Mesothelial cell of epicardium (in vitro differentiated cells): ENCODE measurements around the gene GNAI3. TPM values are rescaled to one million over a fixed set of nuclear protein-coding genes. Genes with fewer than 3 reads are reported as not detected.

Experiments
- DNase-seq, 2 experiments: peaks; one replicate each; pipeline ENCODE4 v3.0.0; 2021; ENCODE audit warnings: low spot score in 2 of 2; ENCODE audit not compliant: unreplicated experiment in 2 of 2
- H3K27ac Mint-ChIP-seq: 2 replicates; pipeline ENCODE4 v1.8.0; 2021; ENCODE audit warnings: mixed read lengths
- H3K27me3 Mint-ChIP-seq: 2 replicates; pipeline ENCODE4 v1.8.0; 2021; ENCODE audit warnings: low read depth, mixed read lengths
- H3K36me3 Mint-ChIP-seq: 2 replicates; pipeline ENCODE4 v1.8.0; 2021; ENCODE audit warnings: mixed read lengths
- H3K4me1 Mint-ChIP-seq: 2 replicates; pipeline ENCODE4 v1.8.0; 2021; ENCODE audit warnings: mixed read lengths
- H3K4me3 Mint-ChIP-seq: 2 replicates; pipeline ENCODE4 v1.8.0; 2021; ENCODE audit warnings: mild to moderate bottlenecking, moderate library complexity, mixed read lengths
- H3K9me3 Mint-ChIP-seq: 2 replicates; pipeline ENCODE4 v1.8.0; 2021; ENCODE audit warnings: mixed read lengths
- CTCF ChIP-seq: fragments of 200-600 bp; sonication (generic); IDR thresholded peaks from one replicate; pipeline ENCODE4 v1.5.0; 2021; ENCODE audit warnings: antibody characterized with exemption; ENCODE audit not compliant: unreplicated experiment
- total RNA-seq: library from RNA; stranded (reverse); gene quantifications from 3 replicates; pipeline ENCODE4 v1.2.1, GENCODE V29; 2021

The GNAI3 gene
- total RNA-seq, 1 donor from 2014 or later: 8.2 TPM

DNA sequence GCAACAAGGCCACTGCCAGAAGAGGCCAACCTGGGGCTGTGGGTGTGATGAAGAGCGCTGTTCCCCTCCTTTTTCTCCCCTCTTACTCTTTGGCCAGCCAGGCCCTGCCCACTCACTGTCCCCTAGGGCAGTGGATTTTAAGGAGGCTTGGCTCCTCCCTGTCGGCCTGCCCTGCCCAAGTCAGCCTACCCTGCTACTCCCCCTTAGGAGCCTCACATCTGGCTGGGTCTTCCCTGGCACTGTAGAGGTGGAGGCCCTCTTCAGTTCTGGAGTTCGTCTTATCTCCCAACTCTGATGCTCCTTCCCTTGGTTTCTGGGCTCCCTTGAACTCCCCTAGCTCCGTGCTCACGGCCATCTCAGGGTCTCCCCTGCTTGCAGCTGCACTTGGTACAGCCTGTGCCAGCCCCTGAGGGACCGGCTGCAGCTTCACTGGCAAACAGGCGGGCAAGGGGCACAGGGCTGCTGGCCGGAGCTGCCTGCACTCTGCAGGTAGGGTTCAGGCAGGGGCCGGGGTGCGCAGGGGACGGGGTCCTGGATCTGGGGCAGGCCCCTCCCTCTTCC, 75.3 kb downstream of the GNAI3 start:
- Mint-ChIP-seq H3K27me3 (no peaks in the 10 kb centered on the region), H3K27ac (peak overlapping the region; percentile 64), H3K9me3 (no peaks in the 10 kb centered on the region), H3K36me3 (peaks cover 10% of the 10 kb centered on the region), H3K4me1 (peaks cover 39% of the 10 kb centered on the region), H3K4me3 (peak overlapping the region; percentile 31)
- no peak for TF ChIP-seq CTCF
- DNase-seq: no peak

DNA sequence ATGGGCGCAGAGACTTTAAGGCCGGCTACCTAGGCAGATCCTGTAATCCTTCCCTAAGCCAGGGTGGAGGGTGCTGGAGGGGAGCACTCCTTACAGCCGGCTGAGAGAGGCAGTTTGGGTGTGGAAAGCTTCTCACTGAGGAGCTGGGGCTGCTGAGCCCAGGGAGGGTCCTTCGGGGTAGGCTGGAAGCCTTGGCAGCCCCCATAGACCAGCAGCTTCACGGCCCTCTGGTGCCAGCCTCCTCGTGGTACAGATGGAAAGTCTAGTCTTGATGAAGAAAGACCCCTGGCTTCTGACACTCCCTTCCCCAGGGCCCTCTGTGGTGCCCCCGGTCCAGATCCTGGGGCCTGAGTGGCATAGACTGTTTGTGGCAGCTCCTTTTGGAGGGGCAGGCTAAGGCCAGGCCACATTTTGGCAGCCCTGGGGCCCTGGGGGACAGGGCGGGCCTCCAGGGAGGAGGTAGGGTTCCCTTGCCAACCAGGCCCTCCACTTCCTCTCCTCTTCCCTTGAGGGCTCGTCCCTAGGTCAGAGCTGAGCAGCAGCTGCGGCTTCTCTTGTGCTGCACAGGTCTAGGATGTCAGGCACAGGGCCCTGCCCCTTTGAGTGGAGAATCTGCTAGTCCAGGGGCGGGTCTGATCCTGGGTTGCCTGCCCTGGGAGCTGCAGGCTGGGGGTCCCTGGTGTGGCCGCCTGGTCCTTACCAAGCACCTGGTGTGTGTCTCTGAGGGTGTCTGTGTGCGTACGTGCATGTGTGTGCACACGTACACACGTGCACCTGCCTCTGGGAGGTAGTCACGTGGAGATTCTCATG, 76.0 kb downstream of the GNAI3 start:
- Mint-ChIP-seq H3K36me3 (peaks cover 13% of the 10 kb centered on the region), H3K4me1 (peaks cover 31% of the 10 kb centered on the region), H3K9me3 (no peaks in the 10 kb centered on the region), H3K27ac (peak overlapping the region; percentile 64), H3K4me3 (no peak overlapping the region), H3K27me3 (no peaks in the 10 kb centered on the region)
- DNase-seq: no peak
- TF ChIP-seq CTCF: no peak

GRCh38 chr1:109625176-109625575, 76.8 kb downstream of the GNAI3 start:
- peaks cover 26% of the 10 kb centered on the region for H3K4me1 Mint-ChIP-seq
- no peak overlapping the region for H3K4me3 Mint-ChIP-seq
- TF ChIP-seq CTCF: no peak
- DNase-seq: no peak
- no peak overlapping the region for H3K27ac Mint-ChIP-seq
- no peaks in the 10 kb centered on the region for H3K27me3 Mint-ChIP-seq
- H3K36me3 Mint-ChIP-seq: peaks cover 20% of the 10 kb centered on the region
- H3K9me3 Mint-ChIP-seq: no peaks in the 10 kb centered on the region

GRCh38 chr1:109625601-109626560, 77.5 kb downstream of the GNAI3 start:
- H3K27me3 Mint-ChIP-seq: no peaks in the 10 kb centered on the region
- no peaks in the 10 kb centered on the region for H3K9me3 Mint-ChIP-seq
- DNase-seq: no peak
- H3K36me3 Mint-ChIP-seq: peaks cover 20% of the 10 kb centered on the region
- H3K27ac Mint-ChIP-seq: peak overlapping the region; percentile 12
- TF ChIP-seq CTCF: no peak
- no peak overlapping the region for H3K4me3 Mint-ChIP-seq
- peaks cover 26% of the 10 kb centered on the region for H3K4me1 Mint-ChIP-seq

DNA sequence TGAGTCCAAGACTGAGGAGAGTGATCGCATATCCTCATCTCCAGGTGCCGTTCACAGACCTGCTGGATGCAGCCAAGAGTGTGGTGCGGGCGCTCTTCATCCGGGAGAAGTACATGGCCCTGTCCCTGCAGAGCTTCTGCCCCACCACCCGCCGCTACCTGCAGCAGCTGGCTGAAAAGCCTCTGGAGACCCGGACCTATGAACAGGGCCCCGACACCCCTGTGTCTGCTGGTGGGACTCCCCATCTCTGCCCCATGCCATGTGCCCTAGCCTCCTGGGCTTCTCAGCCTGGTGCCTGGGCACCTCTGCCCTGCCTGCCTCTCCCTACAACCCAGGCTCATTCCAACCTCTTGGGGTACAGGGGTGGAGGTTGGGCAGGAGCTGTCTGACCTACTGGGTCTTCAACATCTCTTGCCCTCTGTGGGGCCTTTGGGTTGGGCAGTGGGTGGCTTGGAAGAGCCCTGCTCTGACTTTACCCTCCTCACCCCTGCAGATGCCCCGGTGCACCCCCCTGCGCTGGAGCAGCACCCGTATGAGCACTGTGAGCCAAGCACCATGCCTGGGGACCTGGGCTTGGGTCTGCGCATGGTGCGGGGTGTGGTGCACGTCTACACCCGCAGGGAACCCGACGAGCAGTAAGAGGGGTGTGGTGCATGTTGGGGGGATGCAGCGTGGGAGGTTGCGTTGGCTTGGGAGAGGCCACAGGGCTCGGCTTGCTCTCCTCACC, 78.4 kb downstream of the GNAI3 start:
- DNase-seq: no peak
- Mint-ChIP-seq H3K27ac (no peak overlapping the region), H3K36me3 (peaks cover 25% of the 10 kb centered on the region), H3K27me3 (no peaks in the 10 kb centered on the region), H3K4me3 (no peak overlapping the region), H3K9me3 (no peaks in the 10 kb centered on the region), H3K4me1 (peaks cover 20% of the 10 kb centered on the region)
- no peak for TF ChIP-seq CTCF
